DND-41 (cell line): ENCODE data around the gene FURIN.

ENCODE experiments used
- ATAC-seq: fragments of 200-7000 bp; cut with Tn5 transposase; 3 replicates; pipeline ENCODE4 v1.9.1; 2021; ENCODE audit warnings: low read depth; ENCODE audit not compliant: insufficient read depth
- DNase-seq: peaks from one replicate; pipeline ENCODE4 v3.0.0-alpha.2; 2020
- H2AFZ ChIP-seq: 2 replicates; pipeline ENCODE4 v1.6.0; 2012; ENCODE audit warnings: low read depth, low read length
- H3K27ac ChIP-seq: 2 replicates; pipeline ENCODE4 v1.5.1; 2012; ENCODE audit warnings: low read length, inconsistent platforms
- H3K27me3 ChIP-seq: fragments of 200-600 bp; sonication (generic); 2 replicates; pipeline ENCODE4 v1.6.0; 2012; ENCODE audit warnings: low read length, mild to moderate bottlenecking, inconsistent platforms; ENCODE audit not compliant: insufficient read depth, poor library complexity
- H3K36me3 ChIP-seq: 2 replicates; pipeline ENCODE4 v1.5.1; 2012; ENCODE audit warnings: low read length, inconsistent platforms; ENCODE audit not compliant: insufficient read depth
- H3K4me1 ChIP-seq: 2 replicates; pipeline ENCODE4 v1.5.1; 2012; ENCODE audit warnings: mild to moderate bottlenecking, low read length; ENCODE audit not compliant: insufficient read depth
- H3K4me2 ChIP-seq: 2 replicates; pipeline ENCODE4 v1.6.0; 2012; ENCODE audit warnings: mild to moderate bottlenecking, moderate library complexity, low read length, inconsistent platforms; ENCODE audit not compliant: insufficient read depth
- H3K4me3 ChIP-seq, 2 experiments: fragments of 200-600 bp in 1 of 2; shearing (Covaris generic) in 1 of 2; 2 replicates each; pipeline ENCODE4 v1.5.1; 2012 to 2016; ENCODE audit warnings: inconsistent platforms in 2 of 2, low read length in 2 of 2, mild to moderate bottlenecking in 2 of 2, low read depth in 1 of 2, moderate library complexity in 1 of 2
- H3K79me2 ChIP-seq: 2 replicates; pipeline ENCODE4 v1.6.0; 2012; ENCODE audit warnings: low read length, inconsistent platforms; ENCODE audit not compliant: insufficient read depth
- H3K9ac ChIP-seq: 2 replicates; pipeline ENCODE4 v1.6.0; 2012; ENCODE audit warnings: low read depth, mild to moderate bottlenecking, inconsistent platforms, low read length, moderate library complexity
- H3K9me3 ChIP-seq: 2 replicates; pipeline ENCODE4 v1.5.1; 2012; ENCODE audit warnings: low read length, moderate library complexity, mild to moderate bottlenecking, inconsistent platforms; ENCODE audit not compliant: insufficient read depth, severe bottlenecking
- H4K20me1 ChIP-seq: 2 replicates; pipeline ENCODE4 v1.6.0; 2012; ENCODE audit warnings: low read length; ENCODE audit not compliant: insufficient read depth
- EZH2 ChIP-seq: IDR thresholded peaks from 3 replicates; pipeline ENCODE4 v1.6.1; 2012; ENCODE audit warnings: borderline replicate concordance, low read depth, mild to moderate bottlenecking, moderate library complexity, low read length, inconsistent platforms; ENCODE audit not compliant: severe bottlenecking
- TF ChIP-seq, protein P1 (sequence below): IDR thresholded peaks from 2 replicates; pipeline ENCODE4 v1.5.1; 2012; ENCODE audit warnings: borderline replicate concordance, low read length, moderate library complexity, mild to moderate bottlenecking; ENCODE audit not compliant: poor library complexity, severe bottlenecking; ENCODE audit errors: extremely low read depth

The FURIN gene

GRCh38 chr15:90838139-90838538, 30.2 kb upstream of the FURIN start:
- Histone ChIP-seq H3K9ac (no peak overlapping the region), H3K79me2 (no peaks in the 10 kb centered on the region), H2AFZ (no peak overlapping the region), H4K20me1 (no peaks in the 10 kb centered on the region), H3K4me2 (no peak overlapping the region), H3K27me3 (no peaks in the 10 kb centered on the region), H3K4me3 (no peak overlapping the region), H3K9me3 (no peaks in the 10 kb centered on the region), H3K4me1 (no peaks in the 10 kb centered on the region), H3K36me3 (no peaks in the 10 kb centered on the region), H3K27ac (no peak overlapping the region)
- ATAC-seq (peak; percentile 55; the same call in 1 of the 3 replicates), DNase-seq (peak; percentile 21)
- TF ChIP-seq, protein P1, sequence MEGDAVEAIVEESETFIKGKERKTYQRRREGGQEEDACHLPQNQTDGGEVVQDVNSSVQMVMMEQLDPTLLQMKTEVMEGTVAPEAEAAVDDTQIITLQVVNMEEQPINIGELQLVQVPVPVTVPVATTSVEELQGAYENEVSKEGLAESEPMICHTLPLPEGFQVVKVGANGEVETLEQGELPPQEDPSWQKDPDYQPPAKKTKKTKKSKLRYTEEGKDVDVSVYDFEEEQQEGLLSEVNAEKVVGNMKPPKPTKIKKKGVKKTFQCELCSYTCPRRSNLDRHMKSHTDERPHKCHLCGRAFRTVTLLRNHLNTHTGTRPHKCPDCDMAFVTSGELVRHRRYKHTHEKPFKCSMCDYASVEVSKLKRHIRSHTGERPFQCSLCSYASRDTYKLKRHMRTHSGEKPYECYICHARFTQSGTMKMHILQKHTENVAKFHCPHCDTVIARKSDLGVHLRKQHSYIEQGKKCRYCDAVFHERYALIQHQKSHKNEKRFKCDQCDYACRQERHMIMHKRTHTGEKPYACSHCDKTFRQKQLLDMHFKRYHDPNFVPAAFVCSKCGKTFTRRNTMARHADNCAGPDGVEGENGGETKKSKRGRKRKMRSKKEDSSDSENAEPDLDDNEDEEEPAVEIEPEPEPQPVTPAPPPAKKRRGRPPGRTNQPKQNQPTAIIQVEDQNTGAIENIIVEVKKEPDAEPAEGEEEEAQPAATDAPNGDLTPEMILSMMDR: no peak
- no peak for TF ChIP-seq EZH2

GRCh38 chr15:90838544-90838943, 29.8 kb upstream of the FURIN start:
- Histone ChIP-seq H4K20me1 (no peaks in the 10 kb centered on the region), H3K36me3 (no peaks in the 10 kb centered on the region), H3K9ac (no peak overlapping the region), H3K27me3 (no peaks in the 10 kb centered on the region), H3K4me3 (no peak overlapping the region), H3K4me2 (no peak overlapping the region), H3K4me1 (no peaks in the 10 kb centered on the region), H3K9me3 (no peaks in the 10 kb centered on the region), H2AFZ (no peak overlapping the region), H3K27ac (no peak overlapping the region), H3K79me2 (no peaks in the 10 kb centered on the region)
- DNase-seq: no peak
- TF ChIP-seq, protein P1: no peak
- TF ChIP-seq EZH2: no peak
- no peak for ATAC-seq

DNA sequence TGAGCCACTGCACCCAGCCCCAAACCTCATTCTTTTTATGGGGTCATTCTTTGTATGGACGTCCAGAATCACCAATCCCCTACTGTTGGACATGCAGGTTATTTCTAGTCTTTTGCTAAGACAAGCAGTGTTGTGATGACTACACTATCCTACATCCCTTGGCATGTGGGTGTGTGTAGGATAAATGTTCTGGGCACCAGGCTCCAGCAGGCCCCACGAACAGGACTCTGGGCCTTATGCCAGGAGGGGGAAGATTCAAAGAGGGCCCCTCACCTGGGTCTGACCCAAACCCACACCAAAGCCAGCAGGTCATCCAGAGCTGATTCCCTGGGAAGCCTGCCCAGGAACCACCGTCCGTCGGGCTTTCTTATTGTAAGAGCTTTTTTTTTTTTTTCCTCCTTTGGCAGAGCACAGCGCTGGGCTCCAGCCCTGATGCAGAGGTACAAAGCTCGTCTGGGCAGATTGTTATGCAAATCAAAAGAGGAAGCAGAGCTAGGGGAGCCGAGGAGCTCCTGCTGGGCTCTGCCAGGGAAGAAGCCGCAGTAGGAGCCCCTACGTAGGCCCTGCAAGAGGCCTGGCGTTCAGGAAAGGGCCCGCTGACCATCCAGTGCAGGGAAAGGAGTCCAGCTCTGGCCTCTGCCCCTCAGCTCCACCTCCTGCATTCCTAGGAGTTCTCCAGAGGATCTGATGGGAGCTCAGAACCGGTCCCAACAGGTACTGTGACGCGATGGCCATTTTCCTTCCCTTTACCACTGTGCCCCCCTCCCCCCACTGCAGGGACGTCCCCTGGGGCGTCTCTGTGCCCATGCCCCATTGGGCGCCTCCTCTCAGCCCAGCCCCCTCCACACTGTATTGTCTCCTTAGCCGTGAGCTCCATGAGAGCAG, 29.0 kb upstream of the FURIN start:
- Histone ChIP-seq H3K4me3 (no peak overlapping the region), H3K36me3 (no peaks in the 10 kb centered on the region), H3K27ac (no peak overlapping the region), H3K9me3 (no peaks in the 10 kb centered on the region), H3K4me2 (no peak overlapping the region), H4K20me1 (no peaks in the 10 kb centered on the region), H3K4me1 (no peaks in the 10 kb centered on the region), H3K9ac (no peak overlapping the region), H3K27me3 (no peaks in the 10 kb centered on the region), H3K79me2 (no peaks in the 10 kb centered on the region), H2AFZ (no peak overlapping the region)
- DNase-seq (no peak), ATAC-seq (no peak)
- TF ChIP-seq, protein P1: no peak
- no peak for TF ChIP-seq EZH2
